Activated B cell treated with CpG ODN at 0.5 μM for 24 hours (primary cell): ENCODE data around the gene LRRC37A2. TPM values are rescaled to one million over a fixed set of nuclear protein-coding genes. Genes with fewer than 3 reads are reported as not detected.
"Not testable (repeated sequence)": the region's sequence is repeated elsewhere in the genome, so short reads cannot be mapped to it uniquely, and the experiment has no call there.

Source experiments
- ATAC-seq: fragments of 200-7000 bp; cut with Tn5 transposase; one replicate; pipeline ENCODE4 v1.10.0; 2021; ENCODE audit warnings: low read depth, mild to moderate bottlenecking, moderate library complexity
- CTCF ChIA-PET: fragments of 350-600 bp; sonication (Branson Sonifier 250); formaldehyde crosslinking; loops from one replicate; lab custom pipeline; 2021; ENCODE audit warnings: antibody characterized with exemption; lab: Charles Lee
- POLR2A ChIA-PET: fragments of 350-600 bp; sonication (Branson Sonifier 250); formaldehyde crosslinking; loops from one replicate; lab custom pipeline; 2021; ENCODE audit warnings: antibody characterized with exemption; lab: Charles Lee
- DNase-seq: peaks from one replicate; pipeline ENCODE4 v3.0.0; 2022
- H3K27ac Mint-ChIP-seq: one replicate; pipeline ENCODE4 v1.8.0; 2020; ENCODE audit warnings: mixed read lengths
- H3K27me3 Mint-ChIP-seq: one replicate; pipeline ENCODE4 v1.8.0; 2021; ENCODE audit warnings: mixed read lengths
- H3K36me3 Mint-ChIP-seq: one replicate; pipeline ENCODE4 v1.8.0; 2021; ENCODE audit warnings: low read depth, mixed read lengths
- H3K4me1 Mint-ChIP-seq: one replicate; pipeline ENCODE4 v1.8.0; 2021; ENCODE audit warnings: mixed read lengths
- H3K4me3 Mint-ChIP-seq: one replicate; pipeline ENCODE4 v1.8.0; 2020; ENCODE audit warnings: mild to moderate bottlenecking, mixed read lengths
- H3K9me3 Mint-ChIP-seq: one replicate; pipeline ENCODE4 v1.8.0; 2020; ENCODE audit warnings: mixed read lengths
- intact Hi-C: fragments of 100-400 bp; cut with micrococcal nuclease; formaldehyde crosslinking; loops from one replicate; pipeline ENCODE4 v1.15.1; 2024
- total RNA-seq: library from RNA; stranded (reverse); gene quantifications from 2 replicates; pipeline ENCODE4 v1.2.3, GENCODE V29; 2022

Gene LRRC37A2
- total RNA-seq, 1 donor from 2014 or later: 31.2 TPM

DNA sequence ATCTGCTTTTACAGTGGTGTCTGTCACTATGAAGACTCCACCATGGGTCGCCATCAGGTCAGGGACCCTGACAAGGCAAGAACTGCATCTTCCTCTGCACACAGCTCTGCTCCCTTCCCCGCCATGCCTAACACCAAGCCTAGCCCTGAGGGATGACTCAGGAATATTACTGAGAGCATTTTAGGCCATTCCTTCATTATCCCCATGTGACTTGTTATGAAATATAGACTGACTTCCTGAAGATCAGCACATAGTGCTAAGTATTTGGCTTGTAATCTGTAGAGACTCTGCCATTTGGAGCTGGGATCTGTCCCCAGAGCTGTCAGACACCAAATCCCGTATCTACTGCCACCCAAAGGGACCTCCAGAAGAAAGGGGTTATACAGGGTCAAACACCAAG lies 47.8 kb downstream of the LRRC37A2 start:
- H3K36me3 Mint-ChIP-seq, CTCF ChIA-PET, intact Hi-C loops, POLR2A ChIA-PET, ATAC-seq, H3K4me3 Mint-ChIP-seq, H3K4me1 Mint-ChIP-seq, DNase-seq, H3K27ac Mint-ChIP-seq, H3K27me3 Mint-ChIP-seq, H3K9me3 Mint-ChIP-seq: not testable (repeated sequence)

DNA sequence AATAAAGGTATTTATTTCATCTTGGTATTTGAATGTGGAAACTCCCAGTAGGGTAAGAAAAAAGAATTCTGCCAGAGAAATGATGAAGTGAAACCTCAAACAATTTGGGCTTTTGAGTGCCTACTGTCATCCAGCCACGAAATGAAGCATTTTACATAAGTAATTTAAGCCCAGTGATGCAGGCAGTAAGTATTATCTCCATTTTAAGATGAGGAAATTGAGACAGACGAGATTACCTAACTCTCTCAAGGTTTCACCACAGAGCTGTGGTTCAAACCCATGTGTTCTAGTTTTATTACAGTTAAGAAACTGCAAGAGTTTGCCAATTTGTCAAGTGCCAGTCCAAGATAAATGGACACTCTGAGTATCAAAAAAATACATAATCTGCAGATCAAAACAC lies 54.0 kb downstream of the LRRC37A2 start:
- H3K27ac Mint-ChIP-seq, DNase-seq, H3K9me3 Mint-ChIP-seq, H3K4me1 Mint-ChIP-seq, H3K36me3 Mint-ChIP-seq, POLR2A ChIA-PET, H3K4me3 Mint-ChIP-seq, H3K27me3 Mint-ChIP-seq, intact Hi-C loops, CTCF ChIA-PET: not testable (repeated sequence)
- ATAC-seq: peak; percentile 95

DNA sequence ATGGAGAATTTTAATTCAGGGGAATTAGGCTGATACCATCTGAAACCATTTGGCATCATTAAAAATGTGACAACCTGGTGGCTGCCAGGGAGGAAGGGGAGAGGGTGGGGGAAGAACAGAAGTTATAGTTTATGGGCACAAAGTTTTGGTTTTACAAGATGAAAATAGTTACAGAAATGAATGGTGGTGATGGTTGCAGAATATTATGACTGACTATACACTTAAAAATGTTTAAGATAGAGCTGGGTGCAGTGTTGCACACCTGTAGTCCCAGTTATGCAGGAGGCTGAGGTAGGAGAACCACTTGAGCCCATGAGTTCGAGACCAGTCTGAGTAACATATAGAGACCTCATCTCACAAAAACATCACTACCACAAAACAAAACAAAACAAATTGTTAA lies 54.7 kb downstream of the LRRC37A2 start:
- H3K36me3 Mint-ChIP-seq, CTCF ChIA-PET, H3K27me3 Mint-ChIP-seq, H3K4me1 Mint-ChIP-seq, H3K4me3 Mint-ChIP-seq, H3K27ac Mint-ChIP-seq, intact Hi-C loops, DNase-seq, ATAC-seq, POLR2A ChIA-PET, H3K9me3 Mint-ChIP-seq: not testable (repeated sequence)

DNA sequence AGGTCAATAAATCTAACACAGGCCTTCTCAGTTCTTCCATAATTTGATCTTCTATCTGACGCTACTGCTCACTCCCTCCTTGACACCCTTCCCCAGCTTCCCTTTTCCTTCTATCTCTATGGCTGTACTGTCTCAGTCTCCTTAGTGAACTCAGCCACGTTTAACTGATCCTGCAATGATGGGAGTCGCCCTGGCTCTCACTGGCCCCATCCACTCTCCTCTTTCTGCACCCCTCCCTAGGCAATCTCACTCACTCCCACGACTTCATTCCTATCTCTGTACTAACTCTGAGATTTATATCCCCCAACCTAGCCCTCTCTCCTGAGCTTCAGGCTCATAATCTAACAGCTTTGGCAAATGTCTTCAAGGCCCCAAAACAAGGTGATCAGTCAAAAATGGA lies 59.5 kb downstream of the LRRC37A2 start:
- DNase-seq, POLR2A ChIA-PET, H3K27ac Mint-ChIP-seq, H3K27me3 Mint-ChIP-seq, ATAC-seq, intact Hi-C loops, H3K9me3 Mint-ChIP-seq, H3K36me3 Mint-ChIP-seq, CTCF ChIA-PET, H3K4me1 Mint-ChIP-seq, H3K4me3 Mint-ChIP-seq: not testable (repeated sequence)

DNA sequence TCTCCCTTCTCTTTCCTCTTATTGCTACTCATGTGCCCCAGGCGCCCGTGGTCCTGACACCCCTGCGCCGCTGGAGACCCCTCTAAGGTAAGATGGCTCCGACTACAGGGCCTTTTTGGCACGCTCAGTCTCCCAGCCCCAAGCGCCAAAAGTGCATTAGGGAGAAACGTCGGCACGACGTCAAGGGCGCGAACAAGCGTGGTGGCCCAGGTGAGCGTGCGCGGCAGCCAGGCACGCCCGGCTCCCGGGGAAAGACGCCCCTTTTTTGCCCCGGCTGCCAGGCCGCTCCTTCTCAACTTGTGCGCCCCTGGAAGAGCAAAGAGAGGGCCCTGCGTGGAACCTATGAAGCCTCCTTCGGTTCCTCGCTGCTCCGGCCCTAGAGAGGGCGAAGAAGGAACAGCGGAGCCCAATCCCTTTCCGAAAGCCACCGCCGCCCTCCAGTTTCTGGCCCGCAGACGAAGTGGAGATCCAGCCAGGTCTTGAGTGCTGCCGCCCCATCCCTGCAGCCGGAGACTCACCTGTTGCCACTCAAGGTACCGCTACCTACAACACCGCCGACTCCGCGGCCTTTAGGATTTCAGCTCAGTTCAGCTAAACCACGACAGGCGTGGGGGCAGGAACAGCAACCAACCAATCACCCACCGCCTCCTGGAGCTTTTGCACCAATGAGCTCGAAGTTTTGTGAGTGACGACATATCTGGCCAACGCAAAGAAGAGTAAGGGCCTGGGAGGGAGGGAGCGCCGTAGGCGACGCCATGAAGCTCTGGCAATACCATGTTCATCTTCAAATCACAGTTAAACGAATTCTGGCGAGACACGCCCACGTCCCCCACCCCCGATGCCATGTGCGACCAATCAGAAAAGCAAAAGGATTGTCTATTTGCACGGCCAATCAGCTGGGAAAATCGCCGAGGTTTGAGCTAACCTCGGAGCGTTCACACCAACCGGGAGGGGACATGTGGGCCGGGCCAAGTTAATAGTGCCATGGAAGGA lies 67.1 kb downstream of the LRRC37A2 start, which contains the start of gene ARL17A:
TSS of gene ARL17A (minus strand) at position 609 of the 993 bp plus-strand sequence. CDS start 3,369 bp downstream, outside the sequence.
- H3K9me3 Mint-ChIP-seq, H3K4me1 Mint-ChIP-seq, intact Hi-C loops, H3K36me3 Mint-ChIP-seq, H3K4me3 Mint-ChIP-seq, H3K27me3 Mint-ChIP-seq, POLR2A ChIA-PET, CTCF ChIA-PET: not testable (repeated sequence)
- H3K27ac Mint-ChIP-seq: peak within 1 kb of the TSS; percentile 41
- ATAC-seq (peak; percentile 89), DNase-seq (peak; percentile 59)

DNA sequence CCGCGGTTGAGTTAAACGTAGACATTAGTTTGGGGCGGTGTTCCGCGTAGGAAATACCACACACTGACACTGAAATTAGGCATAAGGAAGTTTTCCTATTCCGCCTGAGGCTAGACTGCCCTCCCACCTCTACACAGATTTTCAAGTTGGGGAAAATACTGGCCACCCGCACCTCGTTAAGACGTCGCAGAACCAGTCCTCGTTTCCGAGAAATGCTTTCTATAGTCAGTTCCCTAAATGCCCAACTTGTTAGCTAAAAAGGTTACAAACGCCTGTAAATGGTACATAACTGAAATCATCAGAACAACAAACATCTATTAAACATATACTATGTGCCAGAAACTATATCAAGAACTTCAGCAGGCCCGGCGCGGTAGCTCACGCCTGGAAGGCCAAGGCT lies 67.8 kb downstream of the LRRC37A2 start:
- H3K36me3 Mint-ChIP-seq, H3K9me3 Mint-ChIP-seq, H3K4me1 Mint-ChIP-seq, intact Hi-C loops, DNase-seq, H3K27me3 Mint-ChIP-seq, CTCF ChIA-PET, ATAC-seq, H3K4me3 Mint-ChIP-seq, POLR2A ChIA-PET: not testable (repeated sequence)
- H3K27ac Mint-ChIP-seq: peak overlapping the region; percentile 41

- POLR2A ChIA-PET, H3K9me3 Mint-ChIP-seq, H3K27ac Mint-ChIP-seq, DNase-seq, intact Hi-C loops, H3K36me3 Mint-ChIP-seq, H3K4me3 Mint-ChIP-seq, ATAC-seq, H3K27me3 Mint-ChIP-seq, H3K4me1 Mint-ChIP-seq, CTCF ChIA-PET: not testable (repeated sequence)
These were observed 73.2 kb downstream of the LRRC37A2 start for GRCh38 chr17:46585444-46585843.

DNA sequence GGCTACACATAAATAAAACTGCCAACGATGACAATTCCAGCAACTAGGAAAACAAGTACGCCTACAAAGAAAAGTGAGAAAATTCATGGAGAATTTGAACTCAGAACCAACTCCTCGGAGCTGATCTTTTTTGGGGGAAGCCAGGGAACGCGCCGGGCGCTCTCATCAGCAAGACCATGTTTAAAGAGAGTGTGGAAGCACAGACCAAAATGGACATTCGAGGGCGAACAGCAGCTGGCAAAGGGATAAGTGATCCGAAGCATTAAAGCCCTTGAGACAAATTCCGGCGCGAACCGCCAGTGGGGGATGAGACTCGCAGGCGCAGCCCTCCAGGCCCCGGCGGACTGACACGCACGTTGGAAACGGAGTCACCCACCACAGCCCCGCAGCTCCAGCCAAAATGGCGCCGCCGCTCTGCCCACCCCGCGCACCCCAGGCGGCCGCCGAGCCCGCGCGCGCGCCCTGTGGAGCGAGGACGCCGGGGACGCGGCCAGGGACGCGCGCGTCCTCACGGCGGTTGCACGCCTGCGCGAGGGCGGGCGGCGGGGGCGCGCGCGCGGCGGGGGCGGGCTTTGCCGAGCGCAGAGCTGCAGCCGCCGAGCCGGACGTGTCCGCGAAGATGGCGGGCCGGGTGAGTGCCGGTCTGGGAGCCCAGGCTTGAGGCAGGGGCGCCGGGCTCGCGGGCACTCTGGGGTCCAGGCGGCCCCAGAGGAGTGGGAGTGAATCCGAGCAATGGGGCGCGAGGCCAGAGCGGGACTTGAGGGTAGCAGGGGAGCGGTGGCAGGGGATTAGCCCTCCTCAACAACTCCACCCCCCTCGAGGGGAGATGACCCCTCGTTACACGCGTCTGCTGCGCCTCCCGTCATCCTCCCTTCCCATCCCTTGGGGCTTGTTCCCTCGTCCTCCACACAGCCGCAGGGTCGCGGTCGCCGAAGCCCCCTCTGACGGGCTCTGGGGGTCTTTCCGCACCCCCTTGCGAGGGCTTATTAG lies 78.2 kb downstream of the LRRC37A2 start, which contains the start of gene NSF:
TSS of gene NSF (plus strand) at position 513 of the 990 bp plus-strand sequence. CDS start at position 620, 107 bp downstream.
- H3K27me3 Mint-ChIP-seq, H3K4me3 Mint-ChIP-seq: not testable (repeated sequence)

DNA sequence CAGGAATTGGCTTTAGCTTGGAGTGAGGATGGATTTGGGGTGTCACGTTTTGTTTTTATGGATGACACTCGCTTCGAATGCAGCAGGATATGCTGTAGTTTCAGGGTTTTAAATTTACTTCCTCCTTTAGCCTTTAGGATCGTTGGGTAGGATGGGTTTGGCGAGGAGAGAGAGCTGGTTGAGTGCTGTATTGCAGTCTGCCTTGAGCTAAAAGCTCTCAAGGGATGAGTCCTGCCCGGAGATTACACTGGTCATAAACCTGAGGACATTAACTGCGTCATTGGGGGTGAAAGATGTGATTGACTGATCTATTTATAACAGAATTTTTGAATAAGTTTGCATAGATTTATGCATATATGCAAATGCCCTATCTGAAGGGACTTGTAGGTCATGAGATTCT lies 79.1 kb downstream of the LRRC37A2 start:
- CTCF ChIA-PET, H3K27ac Mint-ChIP-seq, H3K36me3 Mint-ChIP-seq, H3K4me1 Mint-ChIP-seq, H3K9me3 Mint-ChIP-seq, H3K4me3 Mint-ChIP-seq, POLR2A ChIA-PET, H3K27me3 Mint-ChIP-seq, intact Hi-C loops, DNase-seq: not testable (repeated sequence)
- ATAC-seq: peak; percentile 78

More for the DNA sequence above, 78.2 kb downstream of the LRRC37A2 start, which contains the start of gene NSF:
- peak; percentile 80 for ATAC-seq
- H3K36me3 Mint-ChIP-seq, CTCF ChIA-PET, H3K4me1 Mint-ChIP-seq, DNase-seq, intact Hi-C loops, POLR2A ChIA-PET, H3K9me3 Mint-ChIP-seq, H3K27ac Mint-ChIP-seq: not testable (repeated sequence)

DNA sequence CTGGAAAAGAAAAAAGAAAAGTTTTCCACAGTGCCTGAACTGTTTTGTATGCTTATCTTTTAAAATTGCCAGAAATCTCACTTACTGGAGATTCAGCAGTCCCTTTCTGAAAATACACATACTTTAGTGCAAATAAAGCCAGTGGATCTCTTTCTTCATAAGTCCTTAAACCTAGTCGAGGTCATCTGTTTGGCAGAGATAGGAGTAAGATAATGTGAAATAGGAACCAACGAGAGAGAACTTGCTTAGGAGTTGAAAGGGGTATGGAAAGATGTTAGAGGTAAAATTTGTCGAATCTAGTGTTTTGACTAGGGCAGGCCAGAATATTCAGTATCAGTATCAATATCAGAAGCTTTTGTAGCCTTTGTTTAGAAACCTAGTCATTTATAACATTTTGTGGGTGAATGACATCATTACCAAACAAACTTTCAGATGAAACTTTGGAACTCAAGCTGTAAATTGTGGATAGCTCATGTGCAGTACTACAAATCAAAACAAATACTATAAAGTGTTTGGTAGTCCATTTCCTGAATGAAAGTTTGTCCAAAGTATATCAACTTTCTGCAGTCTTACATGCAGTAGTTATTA lies 86.2 kb downstream of the LRRC37A2 start:
- DNase-seq, ATAC-seq, POLR2A ChIA-PET, H3K4me1 Mint-ChIP-seq, H3K36me3 Mint-ChIP-seq, H3K27ac Mint-ChIP-seq, CTCF ChIA-PET, H3K9me3 Mint-ChIP-seq, H3K4me3 Mint-ChIP-seq, H3K27me3 Mint-ChIP-seq, intact Hi-C loops: not testable (repeated sequence)

- POLR2A ChIA-PET, CTCF ChIA-PET, H3K4me3 Mint-ChIP-seq, H3K4me1 Mint-ChIP-seq, ATAC-seq, H3K36me3 Mint-ChIP-seq, H3K27ac Mint-ChIP-seq, intact Hi-C loops, H3K9me3 Mint-ChIP-seq, H3K27me3 Mint-ChIP-seq, DNase-seq: not testable (repeated sequence)
These were observed 88.5 kb downstream of the LRRC37A2 start for GRCh38 chr17:46600767-46601166.
